ENCODE measurements around the gene SPHK2.
A peak's percentile ranks its signal among the peaks of the same experiment; 100 is the strongest.

GRCh38 chr19:48636859-48637448 lies 17.6 kb downstream of the SPHK2 start, which contains the start of gene DBP:
- TF ChIP-seq, protein P1, sequence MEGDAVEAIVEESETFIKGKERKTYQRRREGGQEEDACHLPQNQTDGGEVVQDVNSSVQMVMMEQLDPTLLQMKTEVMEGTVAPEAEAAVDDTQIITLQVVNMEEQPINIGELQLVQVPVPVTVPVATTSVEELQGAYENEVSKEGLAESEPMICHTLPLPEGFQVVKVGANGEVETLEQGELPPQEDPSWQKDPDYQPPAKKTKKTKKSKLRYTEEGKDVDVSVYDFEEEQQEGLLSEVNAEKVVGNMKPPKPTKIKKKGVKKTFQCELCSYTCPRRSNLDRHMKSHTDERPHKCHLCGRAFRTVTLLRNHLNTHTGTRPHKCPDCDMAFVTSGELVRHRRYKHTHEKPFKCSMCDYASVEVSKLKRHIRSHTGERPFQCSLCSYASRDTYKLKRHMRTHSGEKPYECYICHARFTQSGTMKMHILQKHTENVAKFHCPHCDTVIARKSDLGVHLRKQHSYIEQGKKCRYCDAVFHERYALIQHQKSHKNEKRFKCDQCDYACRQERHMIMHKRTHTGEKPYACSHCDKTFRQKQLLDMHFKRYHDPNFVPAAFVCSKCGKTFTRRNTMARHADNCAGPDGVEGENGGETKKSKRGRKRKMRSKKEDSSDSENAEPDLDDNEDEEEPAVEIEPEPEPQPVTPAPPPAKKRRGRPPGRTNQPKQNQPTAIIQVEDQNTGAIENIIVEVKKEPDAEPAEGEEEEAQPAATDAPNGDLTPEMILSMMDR (IDR thresholded peaks at IDR 0.05): no peak
- TF ChIP-seq POLR2A (IDR thresholded peaks at IDR 0.05): peak; percentile 60
